ENCODE results near the gene ADCY1. TPM values are rescaled to one million over a fixed set of nuclear protein-coding genes. Genes with fewer than 3 reads are reported as not detected.

Gene ADCY1
- total RNA-seq, 4 donors from 2014 or later: under 0.01 to 4.3 (median 4.1) TPM; not detected in 1

DNA sequence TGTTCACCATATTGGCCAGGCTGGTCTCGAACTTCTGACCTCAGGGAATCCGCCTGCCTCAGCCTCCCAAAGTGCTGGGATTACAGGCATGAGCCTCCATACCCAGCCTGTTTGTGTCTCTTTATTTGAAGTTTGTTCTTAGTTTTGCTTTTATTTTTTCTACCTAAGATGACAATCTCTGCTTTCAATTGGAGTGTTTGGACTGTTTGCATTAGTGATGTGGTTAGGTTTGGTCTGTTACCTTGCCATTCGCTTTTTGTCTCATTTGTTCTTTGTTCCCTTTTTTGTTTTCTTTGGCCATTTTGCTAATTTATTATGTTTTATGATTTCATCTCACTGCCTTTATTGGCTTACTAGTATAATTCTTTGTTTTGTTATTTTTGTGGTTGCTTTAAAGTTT lies 62.6 kb downstream of the ADCY1 start:
- H3K36me3 ChIP-seq: no peaks in the 10 kb centered on the region
- H3K9me3 ChIP-seq: no peaks in the 10 kb centered on the region
- H3K4me1 ChIP-seq: no peaks in the 10 kb centered on the region
- H3K27me3 ChIP-seq: no peaks in the 10 kb centered on the region
- no peak overlapping the region for H3K4me3 ChIP-seq
- no peak for DNase-seq
- intact Hi-C loops (cut with DNase I; ENCODE audit: low total_unique reads): no loop called here
- no peak for TF ChIP-seq POLR2A (IDR thresholded peaks at IDR 0.05)
- TF ChIP-seq, protein P1, sequence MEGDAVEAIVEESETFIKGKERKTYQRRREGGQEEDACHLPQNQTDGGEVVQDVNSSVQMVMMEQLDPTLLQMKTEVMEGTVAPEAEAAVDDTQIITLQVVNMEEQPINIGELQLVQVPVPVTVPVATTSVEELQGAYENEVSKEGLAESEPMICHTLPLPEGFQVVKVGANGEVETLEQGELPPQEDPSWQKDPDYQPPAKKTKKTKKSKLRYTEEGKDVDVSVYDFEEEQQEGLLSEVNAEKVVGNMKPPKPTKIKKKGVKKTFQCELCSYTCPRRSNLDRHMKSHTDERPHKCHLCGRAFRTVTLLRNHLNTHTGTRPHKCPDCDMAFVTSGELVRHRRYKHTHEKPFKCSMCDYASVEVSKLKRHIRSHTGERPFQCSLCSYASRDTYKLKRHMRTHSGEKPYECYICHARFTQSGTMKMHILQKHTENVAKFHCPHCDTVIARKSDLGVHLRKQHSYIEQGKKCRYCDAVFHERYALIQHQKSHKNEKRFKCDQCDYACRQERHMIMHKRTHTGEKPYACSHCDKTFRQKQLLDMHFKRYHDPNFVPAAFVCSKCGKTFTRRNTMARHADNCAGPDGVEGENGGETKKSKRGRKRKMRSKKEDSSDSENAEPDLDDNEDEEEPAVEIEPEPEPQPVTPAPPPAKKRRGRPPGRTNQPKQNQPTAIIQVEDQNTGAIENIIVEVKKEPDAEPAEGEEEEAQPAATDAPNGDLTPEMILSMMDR (IDR thresholded peaks at IDR 0.05): no peak
- H3K27ac ChIP-seq: no peak overlapping the region

DNA sequence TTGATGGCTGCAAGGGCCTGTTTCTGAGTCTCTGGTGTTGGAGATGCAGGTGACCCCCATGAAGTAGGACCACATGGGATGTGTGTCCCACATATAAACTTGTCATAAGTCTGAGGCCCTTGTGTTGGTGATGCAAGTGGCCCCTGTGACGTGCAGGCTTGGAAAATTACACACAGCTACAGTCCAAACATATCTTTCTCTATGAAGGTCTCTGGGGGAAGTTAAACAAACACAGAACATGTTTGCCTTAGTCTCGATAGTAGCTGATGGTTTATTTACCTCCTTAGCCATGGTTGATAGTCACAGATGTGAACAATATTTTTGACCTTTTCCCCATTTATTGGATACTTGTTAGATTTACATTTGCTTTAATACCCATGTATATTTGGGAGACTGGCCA lies 64.7 kb downstream of the ADCY1 start:
- no peak overlapping the region for H3K4me3 ChIP-seq
- no peaks in the 10 kb centered on the region for H3K36me3 ChIP-seq
- H3K4me1 ChIP-seq: no peaks in the 10 kb centered on the region
- intact Hi-C loops (cut with DNase I; ENCODE audit: low total_unique reads): no loop called here
- no peaks in the 10 kb centered on the region for H3K27me3 ChIP-seq
- TF ChIP-seq POLR2A (IDR thresholded peaks at IDR 0.05): no peak
- TF ChIP-seq, protein P1 (IDR thresholded peaks at IDR 0.05): no peak
- DNase-seq: no peak
- H3K9me3 ChIP-seq: no peaks in the 10 kb centered on the region
- no peak overlapping the region for H3K27ac ChIP-seq

DNA sequence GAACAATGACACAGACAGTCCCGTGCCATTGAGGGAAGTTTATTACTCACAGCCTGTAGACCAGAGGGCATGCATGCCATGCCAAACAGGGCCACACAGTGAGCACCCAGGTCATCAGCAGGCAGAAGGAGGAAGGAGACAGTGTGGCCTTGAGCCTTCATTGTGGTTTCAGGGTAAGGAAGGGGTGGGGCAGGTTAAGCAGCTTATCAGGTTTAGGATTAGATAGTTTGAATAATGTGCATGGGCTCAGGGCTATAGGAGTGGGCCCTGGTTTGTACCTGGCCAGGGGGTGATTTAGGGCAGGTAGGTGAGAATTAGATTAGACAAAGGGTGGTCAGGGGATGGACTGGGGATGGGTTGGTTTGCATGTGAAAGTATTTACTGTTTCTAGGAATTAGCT lies 67.9 kb downstream of the ADCY1 start:
- TF ChIP-seq, protein P1 (IDR thresholded peaks at IDR 0.05): no peak
- no peak for TF ChIP-seq POLR2A (IDR thresholded peaks at IDR 0.05)
- intact Hi-C loops (cut with DNase I; ENCODE audit: low total_unique reads): no loop called here
- Histone ChIP-seq H3K9me3 (no peaks in the 10 kb centered on the region), H3K27me3 (no peaks in the 10 kb centered on the region), H3K4me3 (no peak overlapping the region), H3K36me3 (no peaks in the 10 kb centered on the region), H3K4me1 (no peaks in the 10 kb centered on the region), H3K27ac (no peak overlapping the region)
- no peak for DNase-seq

DNA sequence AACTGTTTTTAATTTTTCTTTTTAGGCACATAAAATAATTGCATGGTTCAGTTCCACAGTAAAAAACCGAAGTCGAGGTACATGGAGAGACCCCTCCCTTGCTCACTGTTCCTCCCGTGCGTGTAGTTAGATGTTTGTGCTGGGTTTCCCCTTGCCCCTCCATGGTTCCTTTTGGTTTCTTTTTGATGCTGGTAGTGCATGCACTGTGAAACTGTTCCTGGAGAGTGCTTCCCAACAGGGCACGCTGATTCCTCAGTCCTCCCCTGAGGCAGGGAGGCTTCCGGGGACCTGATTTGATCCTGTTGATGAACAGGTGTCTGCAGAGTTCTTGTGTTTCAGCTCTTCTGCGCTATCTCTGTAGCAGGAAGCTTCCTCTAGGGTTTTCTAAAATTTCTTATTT lies 69.5 kb downstream of the ADCY1 start:
- no peak overlapping the region for H3K4me3 ChIP-seq
- intact Hi-C loops (cut with DNase I; ENCODE audit: low total_unique reads): no loop called here
- H3K36me3 ChIP-seq: no peaks in the 10 kb centered on the region
- no peaks in the 10 kb centered on the region for H3K9me3 ChIP-seq
- H3K4me1 ChIP-seq: no peaks in the 10 kb centered on the region
- no peaks in the 10 kb centered on the region for H3K27me3 ChIP-seq
- no peak overlapping the region for H3K27ac ChIP-seq
- TF ChIP-seq, protein P1 (IDR thresholded peaks at IDR 0.05): no peak
- TF ChIP-seq POLR2A (IDR thresholded peaks at IDR 0.05): no peak
- DNase-seq: no peak

DNA sequence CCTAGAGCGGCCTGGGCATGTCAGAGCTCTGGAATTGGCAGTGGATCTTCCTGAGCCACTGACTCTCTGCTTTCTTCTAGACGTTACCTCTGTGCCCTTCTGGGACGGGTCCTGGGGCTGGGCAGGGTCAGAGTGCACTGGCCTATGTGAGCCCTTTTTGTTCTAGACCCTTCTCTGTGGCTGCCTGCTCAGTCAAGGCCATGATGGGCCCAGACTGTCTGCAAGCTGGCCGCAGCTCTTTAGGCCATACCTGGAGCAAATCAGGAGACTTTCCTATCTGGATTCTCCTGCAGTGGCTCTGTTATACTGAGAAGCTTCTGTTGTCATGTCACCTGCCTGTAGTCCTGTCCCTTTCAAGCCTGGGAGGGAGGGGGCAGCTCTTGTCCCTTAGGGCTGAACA lies 70.1 kb downstream of the ADCY1 start:
- intact Hi-C loops (cut with DNase I; ENCODE audit: low total_unique reads): no loop called here

More for the DNA sequence above, 70.1 kb downstream of the ADCY1 start:
- Histone ChIP-seq H3K27me3 (no peaks in the 10 kb centered on the region), H3K4me3 (no peak overlapping the region), H3K9me3 (no peaks in the 10 kb centered on the region), H3K4me1 (no peaks in the 10 kb centered on the region), H3K27ac (no peak overlapping the region), H3K36me3 (no peaks in the 10 kb centered on the region)
- no peak for TF ChIP-seq POLR2A (IDR thresholded peaks at IDR 0.05)
- TF ChIP-seq, protein P1 (IDR thresholded peaks at IDR 0.05): no peak
- DNase-seq: no peak

All from uterus (tissue), 4 donors.